Stomach (tissue), 9 donors: ENCODE data around the gene KCNJ5. TPM values are rescaled to one million over a fixed set of nuclear protein-coding genes. Genes with fewer than 3 reads are reported as not detected.

Source experiments
- DNase-seq, 2 donors: peaks; one replicate each; pipeline versions ENCODE4 v3.0.0 to v3.0.0-alpha.2; 2013 to 2019
- H3K27ac ChIP-seq, 5 donors: fragments of 200-600 bp in 4 of 5; sonication (generic) in 4 of 5; one replicate each; pipeline ENCODE4 v1.5.1; 2013 to 2019; ENCODE audit warnings: mild to moderate bottlenecking in 1 of 5, moderate library complexity in 1 of 5
- H3K27me3 ChIP-seq, 3 donors: fragments of 200-600 bp; sonication (generic); one replicate each; pipeline ENCODE4 v1.5.1; 2017 to 2019; ENCODE audit warnings: mixed run types in 1 of 3
- H3K36me3 ChIP-seq, 4 donors: fragments of 200-600 bp; sonication (generic); 1 replicate in 3 of 4; 2 replicates in 1 of 4; pipeline ENCODE4 v1.5.1; 2016 to 2019
- H3K4me1 ChIP-seq, 4 donors: fragments of 200-600 bp; sonication (generic); one replicate each; pipeline ENCODE4 v1.5.1; 2016 to 2019
- H3K4me3 ChIP-seq, 4 donors: fragments of 200-600 bp; sonication (generic) in 3 of 4; one replicate each; pipeline ENCODE4 v1.5.1; 2016 to 2019; ENCODE audit warnings: mild to moderate bottlenecking in 1 of 4
- H3K9me3 ChIP-seq, 4 donors: fragments of 200-600 bp; sonication (generic); one replicate each; pipeline ENCODE4 v1.5.1; 2016 to 2019
- EP300 ChIP-seq: sonication (generic); formaldehyde crosslinking; IDR thresholded peaks from one replicate; pipeline ENCODE4 v1.6.1; 2017; ENCODE audit warnings: antibody characterized with exemption
- POLR2A ChIP-seq, 4 donors: fragments of 450-650 bp; IDR thresholded peaks; one replicate each; pipeline ENCODE4 v1.6.1; 2016; ENCODE audit warnings: antibody characterized with exemption in 4 of 4, control low read depth in 2 of 4, mild to moderate bottlenecking in 1 of 4, moderate library complexity in 1 of 4
- POLR2AphosphoS5 ChIP-seq, 3 donors: sonication (generic); formaldehyde crosslinking; IDR thresholded peaks; one replicate each; pipeline ENCODE4 v1.6.1; 2016; ENCODE audit warnings: antibody characterized with exemption in 3 of 3
- WGBS, 5 donors: extraction: QIAGEN DNeasy Blood & Tissue Kit in 3 of 5; methylation state at CpG; one replicate each; pipeline versions ENCODE4 v1.1.5 to v1.1.7; 2013 to 2018; 5-methylcytosine and 5-hydroxymethylcytosine counted together
- intact Hi-C: fragments of 100-400 bp; cut with DNase I; formaldehyde crosslinking; loops from one replicate; pipeline ENCODE4 v1.15.1; 2023; ENCODE audit warnings: low total_unique reads
- polyA plus RNA-seq, 3 donors: library from polyadenylated mRNA; stranded (reverse); fragments of 200-250 nt; gene quantifications; one replicate each; pipeline ENCODE4 v1.2.3, GENCODE V29; 2013
- total RNA-seq, 5 donors: library from RNA; depleted of rRNA; stranded (reverse); fragments of >200 nt; gene quantifications; one replicate each; pipeline versions ENCODE4 v1.1.0 to v1.2.3, GENCODE V29; 2014 to 2016
- TF ChIP-seq, protein P1 (sequence below), 7 experiments: fragments of 450-650 bp in 4 of 7; fragments of 200-600 bp in 3 of 7; sonication (generic) in 3 of 7; IDR thresholded peaks; one replicate each; pipeline ENCODE4 v1.5.1; 2016 to 2019; ENCODE audit warnings: antibody characterized with exemption in 7 of 7, control low read depth in 2 of 7, mild to moderate bottlenecking in 1 of 7
- donor health status: healthy with polysubstance abuse.
- donor health status: Bipolar disorder and iron deficiency.
- donor health status: healthy.

Gene KCNJ5
- total and polyA plus RNA-seq, 8 donors, result 0.25 to 1.9 (median 0.83) TPM; not detected in 2

DNA sequence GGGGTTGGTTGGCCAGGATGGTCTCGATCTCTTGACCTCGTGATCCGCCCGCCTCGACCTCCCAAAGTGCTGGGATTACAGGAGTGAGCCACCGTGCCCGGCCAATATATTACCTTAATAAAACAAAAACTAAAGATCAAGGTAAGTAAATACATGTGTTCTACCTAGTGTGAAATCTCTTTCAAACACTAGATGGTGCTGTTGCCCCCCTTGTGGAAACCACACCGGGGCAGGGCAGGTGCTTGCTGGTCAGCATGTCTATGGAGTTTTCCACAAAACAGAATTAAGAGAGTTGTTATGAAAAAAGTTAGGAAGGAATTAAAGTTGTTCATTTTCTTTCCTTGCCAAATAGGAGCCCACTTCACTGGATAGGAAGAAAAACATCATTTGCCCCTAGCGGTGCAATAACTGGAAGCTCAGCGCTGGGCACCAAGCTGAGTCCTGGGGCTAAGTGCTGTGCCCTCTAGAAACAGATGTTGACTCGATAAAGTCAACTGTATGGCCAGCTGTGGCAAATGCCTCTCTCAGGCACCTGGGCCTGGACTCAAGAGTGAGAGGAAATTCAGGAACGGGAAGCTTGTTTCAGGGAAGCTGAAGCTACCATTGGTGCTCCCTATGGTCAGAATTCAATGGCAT is 6.3 kb upstream of the KCNJ5 start:
- 24 to 29% (median 26%) methylated on average over 12 of the region's 12 CpGs for WGBS, 5 donors
- intact Hi-C loops, result loop anchor here (2.0 kb wide), 1 partner anchor 72 kb away; no protein-coding TSS in a partner anchor
- Histone ChIP-seq H3K27me3 (peaks cover 0 to 30% (median 0%) of the 10 kb centered on the region in 3 donors), H3K4me3 (no peak overlapping the region), H3K27ac (no peak overlapping the region), H3K4me1 (peaks cover 0 to 8% (median under 1%) of the 10 kb centered on the region in 4 donors), H3K9me3 (no peaks in the 10 kb centered on the region), H3K36me3 (no peaks in the 10 kb centered on the region)
- DNase-seq, result peak; percentile 70 to 91
- TF ChIP-seq POLR2AphosphoS5 (IDR thresholded peaks at IDR 0.05) (peak in 1 of 3 donors; percentile 19), EP300 (no peak)
- TF ChIP-seq, protein P1, sequence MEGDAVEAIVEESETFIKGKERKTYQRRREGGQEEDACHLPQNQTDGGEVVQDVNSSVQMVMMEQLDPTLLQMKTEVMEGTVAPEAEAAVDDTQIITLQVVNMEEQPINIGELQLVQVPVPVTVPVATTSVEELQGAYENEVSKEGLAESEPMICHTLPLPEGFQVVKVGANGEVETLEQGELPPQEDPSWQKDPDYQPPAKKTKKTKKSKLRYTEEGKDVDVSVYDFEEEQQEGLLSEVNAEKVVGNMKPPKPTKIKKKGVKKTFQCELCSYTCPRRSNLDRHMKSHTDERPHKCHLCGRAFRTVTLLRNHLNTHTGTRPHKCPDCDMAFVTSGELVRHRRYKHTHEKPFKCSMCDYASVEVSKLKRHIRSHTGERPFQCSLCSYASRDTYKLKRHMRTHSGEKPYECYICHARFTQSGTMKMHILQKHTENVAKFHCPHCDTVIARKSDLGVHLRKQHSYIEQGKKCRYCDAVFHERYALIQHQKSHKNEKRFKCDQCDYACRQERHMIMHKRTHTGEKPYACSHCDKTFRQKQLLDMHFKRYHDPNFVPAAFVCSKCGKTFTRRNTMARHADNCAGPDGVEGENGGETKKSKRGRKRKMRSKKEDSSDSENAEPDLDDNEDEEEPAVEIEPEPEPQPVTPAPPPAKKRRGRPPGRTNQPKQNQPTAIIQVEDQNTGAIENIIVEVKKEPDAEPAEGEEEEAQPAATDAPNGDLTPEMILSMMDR (IDR thresholded peaks at IDR 0.05), result peak in 5 of 7 experiments; percentile 61 to 91 (median 83)

- peaks cover 0 to 32% (median 12%) of the 10 kb centered on the region in 3 donors for H3K27me3 ChIP-seq
- TF ChIP-seq EP300 (no peak), POLR2A (IDR thresholded peaks at IDR 0.05) (no peak), POLR2AphosphoS5 (IDR thresholded peaks at IDR 0.05) (peak in 1 of 3 donors; percentile 5)
- TF ChIP-seq, protein P1 (IDR thresholded peaks at IDR 0.05), result peak in 3 of 7 experiments; percentile 25 to 41 (median 27)
- peaks cover 13 to 26% (median 17%) of the 10 kb centered on the region in 4 donors for H3K4me1 ChIP-seq
- H3K9me3 ChIP-seq, result no peaks in the 10 kb centered on the region
- intact Hi-C loops, result no loop called here
- H3K27ac ChIP-seq, result no peak overlapping the region
- 15 to 38% (median 22%) methylated on average over 5 of the region's 5 CpGs for WGBS, 5 donors
- H3K36me3 ChIP-seq, result no peaks in the 10 kb centered on the region
- no peak overlapping the region for H3K4me3 ChIP-seq
- peak; percentile 71 to 72 for DNase-seq
Measured at GRCh38 chr11:128886406-128887124, 4.6 kb upstream of the KCNJ5 start.

DNA sequence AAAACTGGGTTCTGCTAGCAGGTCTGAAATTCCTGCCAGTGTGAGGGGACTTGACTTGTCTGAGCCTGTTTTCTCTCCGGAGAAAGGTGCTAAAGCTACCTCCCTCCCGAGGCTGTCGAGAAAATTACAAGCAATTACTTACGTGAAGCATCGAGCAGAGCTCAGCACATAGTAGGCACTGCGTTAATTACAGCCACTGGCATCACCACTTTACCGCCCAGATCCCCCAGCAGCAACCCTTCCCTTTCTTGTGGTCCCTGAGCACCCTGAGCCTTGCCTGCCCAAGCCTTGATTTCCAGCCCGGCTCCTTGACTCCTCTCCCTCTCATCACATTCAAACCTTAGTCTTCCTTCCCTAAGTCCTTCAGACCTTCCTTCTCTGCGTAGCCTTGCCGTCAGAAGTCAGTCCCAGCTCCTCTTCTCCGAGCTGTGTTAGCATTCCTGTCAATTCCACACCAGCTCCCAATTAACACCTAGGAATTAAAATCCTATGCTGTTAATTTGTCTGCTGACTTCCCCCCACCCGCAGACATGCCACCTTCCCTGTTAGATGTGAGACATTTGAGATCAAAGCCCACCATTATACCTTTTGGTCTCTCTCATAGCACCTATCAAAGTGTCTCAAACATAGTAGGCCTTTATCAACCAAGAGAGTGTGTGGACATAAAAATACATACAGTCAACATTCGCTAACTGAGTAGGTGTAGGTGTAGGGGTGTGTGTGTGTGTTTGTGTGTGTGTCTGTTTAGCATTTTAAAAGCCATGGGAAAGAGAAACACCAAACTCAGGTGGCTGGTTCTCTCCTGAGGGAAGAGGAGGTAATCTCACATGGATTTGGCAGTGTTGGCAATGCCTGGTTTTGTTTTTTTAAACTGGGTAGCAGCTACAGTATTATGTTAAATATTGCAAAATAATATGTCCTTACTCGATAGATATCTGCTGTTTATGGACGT is 2.8 kb upstream of the KCNJ5 start:
- peaks cover 25 to 42% (median 32%) of the 10 kb centered on the region in 4 donors for H3K4me1 ChIP-seq
- no peaks in the 10 kb centered on the region for H3K9me3 ChIP-seq
- no peak overlapping the region for H3K4me3 ChIP-seq
- no peak for TF ChIP-seq POLR2A (IDR thresholded peaks at IDR 0.05)
- TF ChIP-seq EP300, result no peak
- TF ChIP-seq, protein P1 (IDR thresholded peaks at IDR 0.05), result no peak
- TF ChIP-seq POLR2AphosphoS5 (IDR thresholded peaks at IDR 0.05), result no peak
- no peak overlapping the region for H3K27ac ChIP-seq
- 73 to 86% (median 78%) methylated on average over 15 of the region's 15 CpGs for WGBS, 5 donors
- intact Hi-C loops, result no loop called here
- no peak for DNase-seq
- H3K36me3 ChIP-seq, result no peaks in the 10 kb centered on the region
- peaks cover 0 to 36% (median 12%) of the 10 kb centered on the region in 3 donors for H3K27me3 ChIP-seq
